ENCODE results near the gene ADNP2. TPM values are rescaled to one million over a fixed set of nuclear protein-coding genes. Genes with fewer than 3 reads are reported as not detected.

Gene ADNP2
- total and polyA plus RNA-seq, 2 experiments from 2014 or later = 19.3 to 66.4 TPM

GRCh38 chr18:80167331-80167730 lies 58.3 kb downstream of the ADNP2 start:
- H3F3A ChIP-seq (replicated peaks; ENCODE audit: low read depth) = no peaks in the 10 kb centered on the region
- no peak overlapping the region for H2AFZ ChIP-seq
- no peaks in the 10 kb centered on the region for H3K4me1 ChIP-seq (ENCODE audit: insufficient read depth)
- no peak for TF ChIP-seq ETS1 (IDR thresholded peaks at IDR 0.05)
- TF ChIP-seq EZH2 (IDR thresholded peaks at IDR 0.05; ENCODE audit: low read depth, unreplicated experiment) = no peak
- TF ChIP-seq STAT1 (IDR thresholded peaks at IDR 0.05; ENCODE audit: unreplicated experiment) = no peak
- no peak for TF ChIP-seq ZNF114 (CRISPR knock-in tag; IDR thresholded peaks at IDR 0.05)
- TF ChIP-seq REST (IDR thresholded peaks at IDR 0.05; ENCODE audit: unreplicated experiment) = no peak
- no peak for TF ChIP-seq EZH2phosphoT487 (IDR thresholded peaks at IDR 0.05; ENCODE audit: unreplicated experiment)
- TF ChIP-seq ZNF331 (CRISPR knock-in tag; IDR thresholded peaks at IDR 0.05; ENCODE audit: low read depth) = no peak
- no peak for TF ChIP-seq JUNB (IDR thresholded peaks at IDR 0.05; ENCODE audit: unreplicated experiment)
- no peak for TF ChIP-seq POLR2AphosphoS5 (IDR thresholded peaks at IDR 0.05; ENCODE audit: low read depth)
- no peak for TF ChIP-seq CREB1 (CRISPR knock-in tag; IDR thresholded peaks at IDR 0.05; ENCODE audit: low read depth)
- peaks cover 10% of the 10 kb centered on the region for H3K27me3 Mint-ChIP-seq (ENCODE audit: insufficient read depth, low read depth, poor library complexity)
- H3K27ac Mint-ChIP-seq = no peak overlapping the region
- no peaks in the 10 kb centered on the region for H3K79me2 ChIP-seq (replicated peaks; ENCODE audit: insufficient read depth)
- ATAC-seq (no peak), DNase-seq (ENCODE audit: low spot score) (no peak)
- H3K36me3 ChIP-seq (ENCODE audit: insufficient read depth) = no peaks in the 10 kb centered on the region
- H3K4me1 Mint-ChIP-seq = peaks cover 3% of the 10 kb centered on the region; the same call in 1 of the 3 replicates
- H3K9me3 Mint-ChIP-seq = peaks cover 20% of the 10 kb centered on the region
- no peak overlapping the region for H3K27ac ChIP-seq (ENCODE audit: low read depth)
- H3K4me3 Mint-ChIP-seq = no peak overlapping the region
- no peak overlapping the region for H3K4me3 ChIP-seq
- peaks cover 23% of the 10 kb centered on the region for H3K36me3 Mint-ChIP-seq (ENCODE audit: low read depth)
- no peak overlapping the region for H3K4me2 ChIP-seq
- H3K9me2 ChIP-seq (ENCODE audit: insufficient read depth) = no peaks in the 10 kb centered on the region
- H3K27me3 ChIP-seq (ENCODE audit: insufficient read depth) = no peaks in the 10 kb centered on the region
- no peaks in the 10 kb centered on the region for H4K20me1 ChIP-seq (replicated peaks; ENCODE audit: insufficient read depth)

GRCh38 chr18:80167931-80168330 lies 58.9 kb downstream of the ADNP2 start:
- Mint-ChIP-seq H3K9me3 (peaks cover 18% of the 10 kb centered on the region), H3K27me3 (ENCODE audit: insufficient read depth, low read depth, poor library complexity) (peaks cover 7% of the 10 kb centered on the region), H3K4me3 (no peak overlapping the region), H3K4me1 (peaks cover 3% of the 10 kb centered on the region; the same call in 2 of the 3 replicates), H3K36me3 (ENCODE audit: low read depth) (peaks cover 17% of the 10 kb centered on the region), H3K27ac (no peak overlapping the region)
- H3K79me2 ChIP-seq (replicated peaks; ENCODE audit: insufficient read depth) = no peaks in the 10 kb centered on the region
- H3K9me2 ChIP-seq (ENCODE audit: insufficient read depth) = no peaks in the 10 kb centered on the region
- H3K27ac ChIP-seq (ENCODE audit: low read depth) = no peak overlapping the region
- H3K27me3 ChIP-seq (ENCODE audit: insufficient read depth) = no peaks in the 10 kb centered on the region
- H2AFZ ChIP-seq = no peak overlapping the region
- H4K20me1 ChIP-seq (replicated peaks; ENCODE audit: insufficient read depth) = no peaks in the 10 kb centered on the region
- H3K4me2 ChIP-seq = no peak overlapping the region
- no peaks in the 10 kb centered on the region for H3K4me1 ChIP-seq (ENCODE audit: insufficient read depth)
- H3F3A ChIP-seq (replicated peaks; ENCODE audit: low read depth) = no peaks in the 10 kb centered on the region
- ATAC-seq = no peak
- DNase-seq (ENCODE audit: low spot score) = no peak
- no peak for TF ChIP-seq JUNB (IDR thresholded peaks at IDR 0.05; ENCODE audit: unreplicated experiment)
- no peak overlapping the region for H3K4me3 ChIP-seq
- H3K36me3 ChIP-seq (ENCODE audit: insufficient read depth) = no peaks in the 10 kb centered on the region

Measured in GM23338 (cell line).